ENCODE results near the gene SFXN3. TPM values are rescaled to one million over a fixed set of nuclear protein-coding genes. Genes with fewer than 3 reads are reported as not detected.

SFXN3 gene
- total and polyA plus RNA-seq, 2 of the 13 experiments (the other 11 are each of a cell fraction or from before 2014, with no cell fraction given): 16.8 to 71.5 TPM

GRCh38 chr10:100997360-100998182, 33.5 kb upstream of the SFXN3 start (continued):
- no peak for TF ChIP-seq ZNF207 (IDR thresholded peaks at IDR 0.05; ENCODE audit: borderline replicate concordance)
- no peak for TF ChIP-seq TEAD3 (CRISPR knock-in tag; optimal IDR thresholded peaks at IDR 0.05; ENCODE audit: borderline replicate concordance)
- TF ChIP-seq SSRP1 (CRISPR knock-in tag; IDR thresholded peaks at IDR 0.05): no peak
- TF ChIP-seq ZNF747 (CRISPR knock-in tag; IDR thresholded peaks at IDR 0.05; ENCODE audit: borderline replicate concordance): no peak
- TF ChIP-seq BCLAF1 (IDR thresholded peaks at IDR 0.05): no peak
- 0 out of 2 replicates have a peak, but pooled peaks have one; percentile 41 for TF ChIP-seq YEATS2 (CRISPR knock-in tag; IDR thresholded peaks at IDR 0.05; ENCODE audit: borderline replicate concordance)
- no peak; the same call in 1 of the 2 replicates for TF ChIP-seq ZNF703 (CRISPR knock-in tag; IDR thresholded peaks at IDR 0.05; ENCODE audit: borderline replicate concordance)
- TF ChIP-seq ZSCAN12 (CRISPR knock-in tag; IDR thresholded peaks at IDR 0.05): 0 out of 2 replicates have a peak, but pooled peaks have one; percentile 18
- TF ChIP-seq ZNF775 (CRISPR knock-in tag; IDR thresholded peaks at IDR 0.05; ENCODE audit: borderline replicate concordance): no peak
- 0 out of 2 replicates have a peak, but pooled peaks have one; percentile 13 for TF ChIP-seq BCL6 (CRISPR knock-in tag; IDR thresholded peaks at IDR 0.05)
- peak; percentile 53; the same call in 1 of the 2 replicates for TF ChIP-seq ZMAT3 (CRISPR knock-in tag; conservative IDR thresholded peaks at IDR 0.05)
- no peak for TF ChIP-seq MTERF4 (CRISPR knock-in tag; IDR thresholded peaks at IDR 0.05)
- TF ChIP-seq ZNF142 (CRISPR knock-in tag; IDR thresholded peaks at IDR 0.05): no peak; the same call in 1 of the 2 replicates
- TF ChIP-seq NR2F2 (IDR thresholded peaks at IDR 0.05; ENCODE audit: borderline replicate concordance, low read depth): no peak; the same call in 1 of the 2 replicates
- peak; percentile 84 for TF ChIP-seq SRSF1 (optimal IDR thresholded peaks at IDR 0.05; ENCODE audit: low read depth, low read length)
- TF ChIP-seq JDP2 (CRISPR knock-in tag; IDR thresholded peaks at IDR 0.05; ENCODE audit: borderline replicate concordance): no peak
- no peak for TF ChIP-seq ZNF782 (CRISPR knock-in tag; IDR thresholded peaks at IDR 0.05; ENCODE audit: borderline replicate concordance)
- TF ChIP-seq RELA (CRISPR knock-in tag; IDR thresholded peaks at IDR 0.05): no peak
- TF ChIP-seq DR1 (CRISPR knock-in tag; IDR thresholded peaks at IDR 0.05): 0 out of 2 replicates have a peak, but pooled peaks have one; percentile 34
- peak; percentile 68; the same call in 1 of the 2 replicates for TF ChIP-seq MED1 (CRISPR knock-in tag; IDR thresholded peaks at IDR 0.05)
- no peak for TF ChIP-seq ZNF44 (CRISPR knock-in tag; IDR thresholded peaks at IDR 0.05)
